HG03175 (cell line): Measurements from ENCODE around the gene ZNF83.
"Not testable (repeated sequence)": the region's sequence is repeated elsewhere in the genome, so short reads cannot be mapped to it uniquely, and the experiment has no call there.

ENCODE experiments used
- ATAC-seq: cut with Tn5 transposase; IDR thresholded peaks from one replicate; pipeline ENCODE4 v1.9.1; 2021; ENCODE audit warnings: mild to moderate bottlenecking, moderate library complexity; ENCODE audit not compliant: unreplicated experiment

The ZNF83 gene

GRCh38 chr19:52640916-52641315, 2.8 kb upstream of the ZNF83 start:
- ATAC-seq, result no peak

GRCh38 chr19:52639996-52640395, 1.8 kb upstream of the ZNF83 start:
- no peak for ATAC-seq

- ATAC-seq, result peak; percentile 18
Measured at GRCh38 chr19:52638601-52639000, 446 bp upstream of the ZNF83 start.

- ATAC-seq, result no peak
Measured at GRCh38 chr19:52635786-52636570, 2.2 kb downstream of the ZNF83 start.

GRCh38 chr19:52627441-52627840, 10.7 kb downstream of the ZNF83 start:
- ATAC-seq, result not testable (repeated sequence)

- no peak for ATAC-seq
Measured at GRCh38 chr19:52626915-52627314, 11.2 kb downstream of the ZNF83 start.

- no peak for ATAC-seq
Measured at GRCh38 chr19:52622261-52622660, 15.9 kb downstream of the ZNF83 start.

- ATAC-seq, result no peak
Measured at GRCh38 chr19:52621376-52621775, 16.8 kb downstream of the ZNF83 start.

- ATAC-seq, result no peak
Measured at GRCh38 chr19:52613299-52613906, 24.8 kb downstream of the ZNF83 start.

GRCh38 chr19:52603558-52604207, 34.5 kb downstream of the ZNF83 start:
- ATAC-seq, result no peak

GRCh38 chr19:52602941-52603340, 35.2 kb downstream of the ZNF83 start:
- no peak for ATAC-seq

- not testable (repeated sequence) for ATAC-seq
Measured at GRCh38 chr19:52601974-52602366, 36.2 kb downstream of the ZNF83 start.

- peak; percentile 90 for ATAC-seq
Measured at GRCh38 chr19:52601025-52601973, 36.9 kb downstream of the ZNF83 start.

- peak; percentile 33 for ATAC-seq
Measured at GRCh38 chr19:52600639-52601024, 37.5 kb downstream of the ZNF83 start.

- no peak for ATAC-seq
Measured at GRCh38 chr19:52599241-52599640, 38.9 kb downstream of the ZNF83 start.

- not testable (repeated sequence) for ATAC-seq
Measured at GRCh38 chr19:52593441-52593840, 44.7 kb downstream of the ZNF83 start.

GRCh38 chr19:52592301-52592700, 45.9 kb downstream of the ZNF83 start:
- ATAC-seq, result no peak

- ATAC-seq, result no peak
Measured at GRCh38 chr19:52590728-52591127, 47.4 kb downstream of the ZNF83 start.

- ATAC-seq, result no peak
Measured at GRCh38 chr19:52585604-52586003, 52.6 kb downstream of the ZNF83 start.

- no peak for ATAC-seq
Measured at GRCh38 chr19:52584736-52585440, 53.3 kb downstream of the ZNF83 start.
